Type B pancreatic cell (in vitro differentiated cells): ENCODE measurements around the gene TMEM203. TPM values are rescaled to one million over a fixed set of nuclear protein-coding genes. Genes with fewer than 3 reads are reported as not detected.
"Not testable (repeated sequence)": the region's sequence is repeated elsewhere in the genome, so short reads cannot be mapped to it uniquely, and the experiment has no call there.

Source experiments
- DNase-seq: peaks from one replicate; pipeline ENCODE4 v3.0.0; 2021; ENCODE audit warnings: mixed read lengths; ENCODE audit not compliant: unreplicated experiment; ENCODE audit errors: extremely low spot score
- H3K27ac Mint-ChIP-seq: 2 replicates; pipeline ENCODE4 v1.8.0; 2021; ENCODE audit warnings: mild to moderate bottlenecking, mixed read lengths
- H3K27me3 Mint-ChIP-seq: 2 replicates; pipeline ENCODE4 v1.8.0; 2021; ENCODE audit warnings: mixed read lengths
- H3K36me3 Mint-ChIP-seq: 2 replicates; pipeline ENCODE4 v1.8.0; 2021; ENCODE audit warnings: mixed read lengths
- H3K4me1 Mint-ChIP-seq: one replicate; pipeline ENCODE4 v1.8.0; 2021; ENCODE audit warnings: mixed read lengths; ENCODE audit not compliant: unreplicated experiment
- H3K4me3 Mint-ChIP-seq: 2 replicates; pipeline ENCODE4 v1.8.0; 2021; ENCODE audit warnings: mild to moderate bottlenecking, mixed read lengths
- H3K9me3 Mint-ChIP-seq: 2 replicates; pipeline ENCODE4 v1.8.0; 2021; ENCODE audit warnings: mixed read lengths
- CTCF ChIP-seq: fragments of 200-600 bp; sonication (generic); conservative IDR thresholded peaks from 2 replicates; pipeline ENCODE4 v1.5.0; 2021; ENCODE audit warnings: antibody characterized with exemption, mild to moderate bottlenecking
- total RNA-seq: library from RNA; stranded (reverse); gene quantifications from 2 replicates; pipeline ENCODE4 v1.2.1, GENCODE V29; 2021; ENCODE audit warnings: low replicate concordance

TMEM203 gene
- total RNA-seq, 1 donor from 2014 or later = 46.3 TPM

- Mint-ChIP-seq H3K27me3 (peaks cover 4% of the 10 kb centered on the region), H3K36me3 (peaks cover 17% of the 10 kb centered on the region), H3K4me1 (peaks cover 26% of the 10 kb centered on the region), H3K9me3 (no peaks in the 10 kb centered on the region), H3K27ac (peak overlapping the region; percentile 99), H3K4me3 (peak overlapping the region; percentile 89)
- no peak for TF ChIP-seq CTCF
- DNase-seq = no peak
Measured at GRCh38 chr9:137241490-137242268, 36.2 kb upstream of the TMEM203 start.

- peak within 1 kb of the TSS; percentile 98 for H3K4me3 Mint-ChIP-seq
- DNase-seq = peak; percentile 99
- peak; percentile 2 for TF ChIP-seq CTCF
- H3K4me1 Mint-ChIP-seq = peaks cover 26% of the 10 kb centered on the region
- peaks cover 4% of the 10 kb centered on the region for H3K27me3 Mint-ChIP-seq
- no peaks in the 10 kb centered on the region for H3K9me3 Mint-ChIP-seq
- peak within 1 kb of the TSS; percentile 99 for H3K27ac Mint-ChIP-seq
- H3K36me3 Mint-ChIP-seq = peaks cover 17% of the 10 kb centered on the region
Measured at GRCh38 chr9:137240841-137241489, 35.5 kb upstream of the TMEM203 start, which contains the start of gene TUBB4B. Gene TUBB4B (plus strand): TSS chr9:137241287. CDS start chr9:137241361, 74 bp downstream.

GRCh38 chr9:137240318-137240840, 34.9 kb upstream of the TMEM203 start:
- H3K27ac Mint-ChIP-seq = peak overlapping the region; percentile 78
- no peaks in the 10 kb centered on the region for H3K9me3 Mint-ChIP-seq

GRCh38 chr9:137239541-137240200, 34.2 kb upstream of the TMEM203 start:
- Mint-ChIP-seq H3K27ac (peak overlapping the region; percentile 78), H3K4me1 (peaks cover 26% of the 10 kb centered on the region), H3K36me3 (peaks cover 17% of the 10 kb centered on the region), H3K4me3 (peak overlapping the region; percentile 84)
- not testable (repeated sequence) for H3K27me3 Mint-ChIP-seq, DNase-seq, H3K9me3 Mint-ChIP-seq

More at GRCh38 chr9:137240318-137240840, 34.9 kb upstream of the TMEM203 start:
- peaks cover 17% of the 10 kb centered on the region for H3K36me3 Mint-ChIP-seq
- H3K4me1 Mint-ChIP-seq = peaks cover 26% of the 10 kb centered on the region
- peak; percentile 25 for TF ChIP-seq CTCF
- peaks cover 4% of the 10 kb centered on the region for H3K27me3 Mint-ChIP-seq
- no peak for DNase-seq
- H3K4me3 Mint-ChIP-seq = peak overlapping the region; percentile 84

- Mint-ChIP-seq H3K36me3 (peaks cover 13% of the 10 kb centered on the region), H3K9me3 (no peaks in the 10 kb centered on the region), H3K27ac (peak overlapping the region; percentile 26), H3K27me3 (peaks cover 4% of the 10 kb centered on the region), H3K4me1 (peaks cover 17% of the 10 kb centered on the region), H3K4me3 (no peak overlapping the region)
- no peak for TF ChIP-seq CTCF
- DNase-seq = no peak
Measured at GRCh38 chr9:137237759-137238726, 32.6 kb upstream of the TMEM203 start.
